ENCODE results near the gene EXD3.

Gene EXD3

DNA sequence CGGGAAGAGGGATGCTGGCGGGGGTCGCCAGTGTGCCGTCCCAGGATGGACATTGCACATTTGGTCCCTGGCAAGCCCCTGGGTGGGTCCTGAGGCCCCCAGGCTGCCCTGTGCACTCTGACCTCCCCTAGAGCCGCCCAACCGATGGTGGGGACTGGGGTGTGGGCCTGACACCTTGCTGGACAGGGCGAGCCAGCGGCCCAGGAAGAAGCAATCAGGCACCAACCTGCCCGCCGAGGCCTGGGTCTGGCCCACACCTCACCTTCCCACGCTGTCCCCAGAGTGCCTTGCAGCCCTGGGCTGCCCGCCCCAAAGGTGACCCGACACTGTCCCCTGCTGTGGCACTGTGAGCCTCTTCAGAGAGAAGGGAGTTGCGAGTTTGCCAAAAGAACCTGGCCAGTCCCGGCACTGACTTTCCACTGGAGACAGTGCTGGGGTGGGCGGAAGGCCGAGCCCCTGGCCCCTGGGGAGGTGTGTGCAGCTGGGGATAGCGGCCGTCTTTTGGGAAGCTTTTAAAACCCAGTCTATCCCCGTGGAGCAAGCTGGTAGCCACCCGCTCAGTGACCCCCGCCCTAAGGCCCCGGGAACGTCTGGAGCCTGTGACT, 108.9 kb downstream of the EXD3 start:
- DNase-seq, result no peak

DNA sequence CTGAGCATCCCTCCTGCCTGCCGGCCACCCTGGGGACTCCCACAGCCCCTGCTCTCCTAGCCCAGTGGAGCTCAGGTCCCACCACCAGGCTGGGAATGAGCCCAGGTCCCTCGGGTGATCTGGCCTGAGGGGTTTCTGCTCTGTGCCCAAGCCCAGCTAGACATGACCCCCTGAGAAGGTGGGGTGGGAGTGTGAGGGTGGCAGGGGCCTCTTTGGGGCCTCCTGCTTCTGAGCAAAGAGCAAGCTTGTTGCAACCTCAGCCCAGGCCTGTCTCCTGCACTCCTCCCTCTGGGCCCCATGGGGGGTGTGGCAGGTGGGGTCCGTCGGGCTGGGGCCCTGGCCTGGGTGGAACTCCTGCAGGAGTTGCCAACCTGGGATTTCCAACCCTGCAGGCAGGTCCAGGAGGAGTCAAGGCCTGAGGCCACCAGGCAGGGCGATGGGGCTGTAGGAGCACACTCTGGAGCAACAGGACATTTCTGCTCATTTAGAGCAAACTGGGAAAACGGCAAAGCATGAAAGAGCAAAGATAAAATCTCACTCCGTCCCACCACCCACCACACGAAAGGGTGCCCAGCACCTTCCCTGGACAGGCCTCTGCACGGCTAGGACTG, 109.5 kb downstream of the EXD3 start:
- DNase-seq, result peak in 1 of 2 donors; percentile 14

DNA sequence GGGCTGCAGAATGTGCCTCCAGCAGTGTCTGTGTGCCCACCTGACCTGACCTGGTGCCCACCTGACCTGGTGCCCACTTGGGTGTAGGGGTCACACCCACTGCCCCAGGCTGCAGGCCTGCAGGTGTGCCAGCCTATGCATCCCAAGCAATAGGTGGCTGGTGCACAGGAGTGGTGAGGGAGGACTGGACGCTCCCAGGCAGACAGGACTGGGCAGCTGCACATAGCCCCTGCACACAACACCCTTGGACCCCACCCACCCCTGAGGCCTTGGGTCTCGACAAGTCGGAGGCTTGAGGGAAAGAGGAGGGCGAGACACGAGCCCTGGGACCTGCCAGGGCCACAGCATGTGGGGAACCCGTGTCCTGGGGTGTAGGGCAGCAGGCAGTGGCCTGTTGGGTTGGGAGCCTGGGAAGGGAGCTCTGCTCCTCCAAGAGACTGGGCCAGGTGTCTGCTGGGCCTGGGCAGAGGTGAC, 110.1 kb downstream of the EXD3 start:
- DNase-seq, result peak in 1 of 2 donors; percentile 16

DNA sequence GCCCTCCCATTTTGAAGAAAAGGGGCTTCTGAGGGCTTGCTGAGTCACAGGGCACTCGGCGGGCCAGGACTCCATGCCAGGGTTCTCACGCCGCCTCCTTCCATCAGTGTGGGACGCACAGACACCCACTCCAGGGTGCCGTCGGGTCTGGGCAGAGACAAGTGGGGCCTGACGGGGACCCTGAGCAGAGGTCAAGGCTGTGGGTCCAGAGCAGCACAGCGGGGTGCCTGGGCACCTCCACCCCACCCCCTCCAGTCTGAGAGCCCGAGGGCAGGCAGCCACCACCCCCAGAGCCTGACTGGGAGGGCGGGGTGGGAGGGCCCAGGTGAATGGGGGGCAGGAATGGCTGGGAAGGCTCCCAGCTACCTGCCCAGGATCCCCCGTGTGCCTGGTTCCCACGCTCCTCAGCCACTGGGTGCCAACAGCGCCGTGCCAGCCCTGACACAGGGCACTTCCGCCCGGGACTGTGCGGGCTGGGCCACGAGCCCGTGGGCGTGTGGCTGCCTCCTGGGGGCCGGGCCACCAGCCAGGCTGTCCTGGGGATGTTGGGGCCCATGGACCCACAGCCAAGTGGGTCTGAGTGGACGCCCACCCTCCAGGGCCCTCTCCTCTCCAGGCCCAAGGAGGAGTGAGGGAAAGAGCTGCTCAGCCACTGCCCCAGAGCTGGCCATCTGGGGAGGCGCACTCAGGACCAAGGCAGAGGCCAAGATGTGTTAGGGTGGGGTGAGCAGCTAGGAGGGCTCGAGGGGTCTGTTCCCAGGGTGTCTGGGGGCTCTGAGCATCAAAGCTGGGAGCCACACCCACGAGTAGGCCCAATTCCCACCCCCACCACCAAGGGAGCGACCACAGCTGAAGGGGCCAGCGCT, 110.7 kb downstream of the EXD3 start:
- DNase-seq, result no peak

DNA sequence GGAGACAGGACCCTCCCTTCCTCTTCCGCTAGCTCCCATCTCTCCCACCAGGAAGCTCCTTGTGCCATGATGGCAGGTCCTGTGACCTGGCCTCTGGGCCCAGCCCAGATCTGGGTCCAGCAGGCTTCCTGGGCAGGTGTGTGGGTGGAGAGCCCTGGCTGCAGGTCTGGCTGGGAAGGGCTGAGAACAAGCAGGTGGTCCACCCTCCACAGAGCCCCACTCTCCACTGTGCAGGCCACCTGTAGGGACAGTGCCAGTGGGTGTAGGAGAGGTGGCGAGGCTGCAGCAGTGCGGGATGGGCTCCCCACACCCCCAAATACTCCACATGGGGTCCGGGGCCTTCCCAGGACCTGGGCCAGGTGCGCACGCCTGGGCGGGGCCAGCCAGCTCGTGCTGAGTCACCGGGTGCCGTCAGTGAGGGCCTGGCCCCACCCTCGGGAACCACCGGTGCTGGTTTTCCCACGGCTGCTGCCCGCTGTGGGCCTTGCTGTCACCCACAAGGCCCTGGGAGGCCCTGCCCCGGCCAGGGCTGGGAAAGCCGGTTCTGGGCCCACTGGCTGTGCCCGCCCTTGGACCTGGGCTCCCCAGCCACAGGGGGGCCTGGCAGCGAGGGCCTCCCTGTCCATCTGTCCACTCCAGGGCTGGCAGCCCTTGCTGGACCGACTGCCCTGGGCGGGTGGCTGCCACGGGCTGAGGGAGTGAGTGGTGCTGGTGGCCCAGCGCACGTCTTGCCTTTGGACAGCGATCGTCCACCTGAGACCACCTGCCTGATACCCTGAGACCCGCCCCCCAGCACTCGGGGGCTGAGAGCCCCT, 111.6 kb downstream of the EXD3 start:
- peak in 1 of 2 donors; percentile 40 for DNase-seq

DNA sequence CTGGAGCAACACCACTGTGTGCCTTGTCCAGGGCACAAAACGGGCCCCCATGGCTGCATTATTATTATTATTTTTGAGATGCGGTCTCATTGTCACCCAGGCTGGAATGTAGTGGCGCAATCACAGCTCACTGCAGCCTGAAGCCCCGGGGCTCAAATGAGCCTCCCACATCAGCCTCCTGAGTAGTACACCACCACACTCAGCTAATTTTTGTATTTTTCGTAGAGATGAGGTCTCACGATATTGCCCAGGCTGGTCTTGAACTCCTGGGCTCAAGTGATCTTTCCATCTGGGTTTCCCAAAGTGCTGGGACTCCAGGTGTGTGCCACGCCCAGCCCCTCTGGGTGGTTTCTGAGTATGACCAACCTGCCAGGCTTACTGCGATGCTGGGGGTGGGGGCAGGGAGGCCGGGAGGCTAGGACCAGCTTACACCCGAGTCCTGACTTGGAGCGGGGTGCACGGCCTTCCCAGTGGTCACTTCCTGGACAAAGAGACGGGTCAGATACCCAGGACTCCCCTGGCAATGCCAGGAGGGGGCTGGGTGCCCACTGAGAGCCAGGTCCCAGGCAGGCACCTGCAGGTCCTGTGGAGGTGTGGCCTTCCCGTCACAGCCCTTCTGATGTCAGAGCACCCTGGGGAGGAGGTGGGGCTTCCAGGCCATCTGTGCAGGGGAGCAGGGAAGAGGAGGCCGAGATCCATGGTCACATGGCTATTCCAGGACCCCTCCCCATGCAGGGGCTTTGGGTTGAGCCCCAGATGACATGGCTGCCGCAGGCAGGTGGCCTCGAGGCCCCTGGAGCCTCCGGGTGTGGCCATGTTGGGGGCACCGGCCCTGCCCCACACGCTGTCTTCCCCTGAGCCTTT, 112.5 kb downstream of the EXD3 start:
- no peak for DNase-seq

DNA sequence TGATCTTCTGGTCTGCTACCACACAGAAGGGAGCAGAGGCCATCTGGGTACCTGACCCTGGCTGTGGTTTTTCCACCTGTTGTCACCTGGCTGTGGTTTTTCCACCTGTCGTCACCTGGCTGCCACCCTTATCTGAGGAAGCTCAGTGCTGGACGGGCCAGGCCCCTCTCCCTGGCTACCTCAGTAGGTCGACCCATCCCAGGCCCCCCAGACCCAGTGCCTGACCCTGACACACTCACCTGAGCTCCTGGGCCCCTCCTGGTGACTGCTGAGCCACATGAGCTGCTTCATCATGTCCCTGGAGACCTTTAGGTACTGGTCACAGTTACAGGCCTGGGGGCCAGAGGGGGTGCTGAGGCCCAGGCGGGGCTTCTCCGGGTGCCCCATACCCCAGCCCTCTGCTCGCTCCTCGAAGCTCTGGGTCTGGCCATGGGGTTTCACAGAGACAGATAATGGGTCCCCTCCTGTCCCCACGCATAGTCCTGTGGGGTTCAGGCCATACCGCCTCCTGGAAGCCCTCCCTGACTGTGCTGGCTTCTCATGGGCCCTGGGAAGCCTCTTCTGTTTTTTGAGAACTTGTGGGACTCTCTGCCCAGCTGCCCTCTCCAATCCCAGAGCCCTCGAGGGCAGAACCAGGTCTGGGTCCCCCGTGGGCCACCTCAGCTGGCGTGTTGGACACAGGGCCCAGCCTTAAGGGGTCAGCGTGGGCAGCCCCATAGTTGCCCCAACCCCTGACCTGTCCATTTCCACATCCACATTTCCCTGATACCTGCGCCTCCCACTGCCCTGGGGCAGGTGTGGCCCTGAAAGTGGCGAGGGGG, 113.4 kb downstream of the EXD3 start:
- DNase-seq, result no peak

DNA sequence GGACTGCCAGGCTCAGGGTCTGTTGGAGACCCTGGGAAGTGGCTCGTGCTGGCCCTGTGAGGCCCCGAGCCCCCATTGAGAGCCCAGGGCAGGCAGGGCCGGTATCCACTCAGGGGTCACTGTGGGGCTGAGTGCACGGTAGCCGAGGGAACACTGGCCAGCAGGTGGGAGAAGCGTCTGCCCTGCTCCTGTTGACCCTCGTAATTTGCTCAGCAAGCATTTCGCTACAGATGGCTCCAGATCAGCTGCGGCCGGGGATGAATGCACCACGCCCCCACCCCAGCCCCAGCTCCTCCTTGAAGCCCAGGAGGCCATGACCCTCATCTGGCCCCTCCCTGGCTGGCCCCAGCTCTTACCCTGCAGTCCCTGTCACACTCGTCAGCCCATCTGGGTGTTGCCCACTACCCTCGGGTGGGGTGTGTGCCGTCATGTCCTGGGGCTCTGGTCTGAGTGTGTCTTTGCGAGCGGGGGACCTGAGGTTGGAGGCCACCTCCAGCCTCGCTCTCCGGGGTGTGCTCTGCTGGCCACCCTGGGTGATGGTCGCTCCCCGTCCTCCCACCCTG, 114.8 kb downstream of the EXD3 start:
- DNase-seq, result no peak

DNA sequence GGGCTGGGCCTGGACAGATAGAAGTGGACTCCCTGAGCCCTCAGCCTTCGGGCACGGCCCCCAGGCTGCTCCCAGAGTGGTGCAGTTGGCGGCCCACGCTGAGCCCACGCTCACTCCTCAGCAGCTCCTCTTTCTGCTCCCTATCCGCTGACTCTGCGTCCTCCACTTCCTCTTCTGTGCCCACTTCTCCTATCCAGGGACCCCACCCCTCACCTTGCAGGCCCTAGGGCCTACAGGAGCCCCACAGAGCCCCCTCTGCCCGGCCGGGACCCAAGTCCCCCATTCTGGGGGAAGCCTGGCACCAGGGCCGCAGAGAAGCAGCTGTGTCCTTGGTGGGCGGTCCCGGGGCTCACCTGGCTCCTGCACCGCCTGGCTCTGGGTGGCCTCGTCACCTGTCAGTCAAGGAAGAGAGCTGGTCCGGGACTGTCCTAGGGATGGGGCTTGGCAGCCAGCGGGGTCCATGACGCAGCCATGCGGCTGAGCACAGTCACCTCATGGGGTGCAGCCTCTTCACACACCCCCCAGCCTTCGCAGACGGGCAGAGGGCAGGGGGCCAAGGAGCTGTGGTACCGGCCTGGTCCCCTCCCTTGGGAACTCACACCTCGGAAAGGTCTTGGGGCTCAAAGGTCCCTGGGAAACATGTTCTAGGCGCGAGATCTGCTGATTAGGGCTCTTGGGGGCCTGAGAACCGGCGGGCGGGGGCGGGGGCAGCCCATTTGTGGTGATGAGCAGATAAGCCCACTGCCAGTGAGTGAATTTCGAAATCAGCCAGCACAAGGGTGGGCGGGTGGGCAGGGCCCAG, 115.5 kb downstream of the EXD3 start:
- DNase-seq, result no peak

DNA sequence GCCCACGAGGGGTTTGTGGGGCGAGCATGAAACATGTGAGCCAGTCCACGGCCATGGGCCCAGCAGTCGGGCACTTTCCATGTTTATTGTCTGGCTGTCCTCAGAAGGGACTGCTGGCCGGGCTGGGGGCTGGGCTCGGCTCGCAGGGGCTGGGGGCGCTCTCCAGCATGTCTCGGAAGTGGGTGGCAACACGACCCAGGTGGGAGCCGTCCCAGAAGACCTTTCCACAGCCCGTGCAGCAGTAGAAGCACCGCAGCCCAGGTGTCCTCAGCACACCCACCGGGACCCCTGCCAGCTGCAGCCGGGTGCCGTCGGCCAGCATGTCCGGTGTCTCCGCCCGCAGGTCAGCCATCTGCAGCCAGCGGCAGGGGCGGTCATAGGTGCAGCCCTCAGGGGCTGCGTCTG, 116.1 kb downstream of the EXD3 start:
- DNase-seq, result no peak

DNA sequence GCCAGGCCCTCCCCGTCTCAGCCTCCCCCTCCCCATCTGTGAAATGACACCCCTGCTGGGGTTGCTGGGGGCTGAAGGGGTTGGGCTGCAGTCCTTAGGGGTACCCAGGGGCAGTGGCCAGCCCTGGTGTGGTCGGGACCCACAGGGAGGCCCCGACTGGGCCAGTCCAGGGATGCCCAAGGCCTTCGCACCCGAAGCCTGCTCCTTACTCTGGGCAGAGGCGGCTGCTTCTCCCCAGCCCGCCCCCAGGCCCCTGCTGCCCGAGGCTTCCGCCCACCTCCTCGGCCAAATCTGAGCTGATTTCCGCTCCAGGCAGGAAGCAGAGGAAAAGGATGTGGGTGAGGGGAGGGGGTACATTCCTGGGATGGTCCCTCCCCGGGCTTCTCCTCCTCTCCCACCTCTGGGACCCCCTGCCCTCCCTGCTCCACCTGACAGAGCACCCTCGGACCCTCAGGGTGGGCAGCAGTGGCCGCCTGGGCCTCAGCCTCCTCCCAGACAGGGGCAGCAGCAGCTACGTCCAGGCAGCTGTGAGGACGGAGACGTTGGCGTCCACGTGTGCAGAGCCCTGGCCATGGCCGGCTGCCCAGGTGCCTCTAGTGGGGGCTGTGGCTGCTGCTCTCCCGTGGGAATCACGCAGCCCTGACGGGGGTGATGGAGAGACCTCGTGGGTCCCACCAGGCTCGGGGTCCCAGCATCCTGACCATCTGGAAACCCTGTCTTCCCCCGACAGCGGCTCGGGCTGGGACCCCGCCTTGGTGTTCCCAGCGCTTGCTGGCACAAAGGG, 116.7 kb downstream of the EXD3 start:
- no peak for DNase-seq

DNA sequence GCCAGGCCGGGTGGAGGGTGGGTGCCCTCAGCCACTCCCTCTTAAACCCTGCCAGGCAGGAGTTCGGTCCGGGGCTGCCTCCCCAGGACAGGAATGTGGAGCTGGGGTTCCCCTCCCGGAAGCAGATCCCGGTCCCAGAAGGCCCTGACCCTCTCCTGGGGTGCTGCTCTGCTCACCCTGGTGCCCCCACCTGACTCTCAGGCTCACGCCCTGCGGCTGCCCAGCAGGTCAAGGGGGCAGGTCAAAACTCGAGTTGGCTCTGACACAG, 117.2 kb downstream of the EXD3 start:
- no peak for DNase-seq

DNA sequence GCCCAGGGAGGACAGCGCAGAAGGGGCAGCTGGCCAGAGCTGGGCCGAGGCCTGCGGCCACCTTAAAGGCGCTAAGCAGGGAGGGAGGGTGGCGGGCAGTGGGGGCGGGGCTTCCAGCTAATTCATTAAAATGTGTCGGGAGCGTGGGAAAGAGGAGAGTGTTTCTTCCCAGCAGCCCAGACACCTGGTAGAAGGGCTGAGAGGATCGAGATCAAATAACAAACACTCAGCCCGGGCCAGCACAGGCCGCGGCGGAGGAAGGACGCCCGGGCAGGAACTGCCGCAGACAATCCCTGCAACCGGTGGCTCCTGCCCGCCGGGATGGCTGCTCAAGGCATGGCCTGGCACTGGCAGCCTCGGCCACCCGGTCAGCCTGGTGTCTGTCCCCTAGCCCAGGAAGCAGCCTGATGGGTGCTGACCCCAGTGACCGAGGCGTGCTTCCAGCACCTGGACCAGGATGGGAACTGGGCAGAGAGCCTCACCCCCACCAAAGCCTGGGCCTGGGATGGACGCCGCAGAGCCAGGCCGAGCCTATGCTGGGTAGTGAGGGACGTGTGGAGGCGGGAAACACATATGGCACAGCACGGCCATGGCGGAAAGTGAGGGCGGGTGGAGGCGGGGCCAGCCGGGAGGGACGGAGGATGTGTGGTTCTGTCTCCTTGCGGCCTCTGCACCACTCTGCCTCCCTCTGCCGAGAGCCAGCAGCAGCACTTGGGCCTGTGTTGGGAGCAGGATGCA, 117.7 kb downstream of the EXD3 start:
- DNase-seq, result peak; percentile 63 to 78

DNA sequence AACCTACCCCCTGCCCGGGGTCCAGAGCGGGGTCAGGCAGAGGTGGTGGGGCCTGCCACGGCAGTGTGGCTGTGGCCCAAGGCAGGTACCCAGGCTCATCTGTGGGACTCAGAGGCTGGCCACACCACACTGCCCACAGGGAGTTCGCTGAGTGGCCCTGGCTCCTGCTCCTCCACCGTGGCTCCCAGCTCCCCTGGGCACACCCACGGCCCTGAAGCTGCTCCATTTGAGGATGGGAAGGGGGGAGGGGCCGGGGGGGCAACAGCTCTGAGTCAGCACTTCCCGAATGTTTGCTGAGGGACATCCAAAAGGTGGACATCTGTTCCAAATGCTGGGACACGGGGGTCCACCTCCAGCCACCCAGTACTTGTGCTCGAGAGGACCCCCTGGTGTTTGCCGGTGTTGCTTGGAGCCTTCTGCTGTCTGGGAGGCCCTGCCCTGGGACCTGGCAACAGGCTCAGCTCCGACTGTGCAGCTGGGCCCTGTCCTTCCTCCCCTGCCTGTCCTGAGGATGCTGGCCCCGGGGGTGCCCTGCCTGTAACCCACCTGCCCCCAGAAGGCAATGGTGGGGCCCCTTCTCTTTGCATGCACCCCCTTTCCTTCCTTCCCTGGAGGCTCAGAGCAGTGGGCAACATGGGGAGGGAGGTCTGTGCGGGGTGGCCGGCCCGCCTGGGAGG, 118.4 kb downstream of the EXD3 start:
- DNase-seq, result no peak

DNA sequence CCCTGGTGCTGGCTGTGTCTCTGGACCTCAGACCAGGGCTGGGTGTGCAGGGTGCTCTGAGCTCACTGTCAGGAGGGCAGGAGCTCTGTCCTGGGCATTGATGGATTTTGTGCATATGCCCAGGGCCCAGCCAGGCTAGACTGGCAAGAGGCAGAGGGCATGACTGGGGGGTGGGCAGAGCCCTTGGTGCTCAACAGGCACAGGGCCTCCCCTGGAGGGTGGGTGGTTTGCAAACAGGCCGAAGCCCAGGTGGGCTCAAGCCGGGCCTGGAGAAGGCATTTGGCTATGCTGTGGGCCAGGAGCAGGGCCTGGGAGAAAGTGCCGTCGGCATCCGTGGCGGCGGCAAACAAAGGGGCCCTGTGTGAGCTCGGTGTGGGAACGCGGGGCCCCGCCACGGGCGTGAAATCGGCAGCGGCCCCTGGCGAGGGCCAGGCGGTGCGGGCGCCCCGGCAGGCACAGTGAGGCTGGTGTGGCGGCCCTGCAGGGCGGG, 119.0 kb downstream of the EXD3 start:
- DNase-seq, result no peak

DNA sequence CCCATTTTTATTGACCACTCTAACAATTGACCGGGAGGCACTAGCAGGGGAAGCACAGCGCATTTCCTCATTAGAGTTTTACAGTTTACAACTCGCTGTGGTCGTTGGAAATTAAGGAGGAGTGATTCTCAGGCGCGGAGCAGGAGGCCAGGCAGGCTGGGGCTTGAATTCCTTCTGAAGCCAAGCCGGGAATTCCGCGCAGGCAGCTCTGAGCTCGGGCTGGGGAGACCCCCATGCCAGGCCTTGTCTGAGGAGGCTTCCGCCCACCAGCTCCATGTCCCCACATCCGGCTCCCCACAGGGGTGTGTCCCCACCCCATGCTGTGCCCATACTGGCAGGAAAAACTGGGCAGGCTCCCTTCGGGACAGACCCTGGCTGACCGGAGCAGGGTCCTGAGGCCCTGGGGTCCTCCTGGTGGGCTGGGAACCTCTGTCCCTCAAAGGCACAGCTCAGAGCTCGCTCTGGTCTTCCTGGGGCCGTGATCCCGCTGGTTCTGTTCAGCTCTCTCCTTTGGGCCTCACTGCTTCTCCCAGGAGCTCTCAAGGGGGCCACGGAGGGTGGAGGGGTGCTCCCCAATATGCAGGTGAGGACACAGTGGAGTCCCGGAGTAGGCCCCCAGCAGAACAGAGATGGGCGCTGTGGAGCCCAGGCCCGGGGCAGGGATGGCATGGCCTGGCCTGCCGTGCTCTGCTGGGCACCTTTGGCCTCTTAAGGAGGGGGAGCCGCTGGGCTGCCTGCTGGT, 119.6 kb downstream of the EXD3 start:
- DNase-seq, result no peak
